WERI-Rb-1 (cell line): ENCODE data around the gene C1orf122.

Experiments used
- DNase-seq: peaks from one replicate; pipeline ENCODE4 v3.0.0-alpha.2; 2020
- H3K27ac ChIP-seq: fragments of 250-450 bp; sonication (Bioruptor Pico); 2 replicates; pipeline ENCODE4 v1.5.1; 2020; ENCODE audit warnings: mild to moderate bottlenecking, moderate library complexity
- H3K27me3 ChIP-seq: fragments of 250-450 bp; sonication (Bioruptor Pico); 2 replicates; pipeline ENCODE4 v1.5.1; 2021; ENCODE audit warnings: mild to moderate bottlenecking, low read depth, moderate library complexity; ENCODE audit not compliant: insufficient read depth, severe bottlenecking
- H3K36me3 ChIP-seq: fragments of 250-450 bp; sonication (Bioruptor Pico); 2 replicates; pipeline ENCODE4 v1.5.1; 2020; ENCODE audit warnings: mild to moderate bottlenecking, moderate library complexity
- H3K4me3 ChIP-seq: 2 replicates; pipeline ENCODE4 v1.5.1; 2011; ENCODE audit warnings: low read depth, mild to moderate bottlenecking, control low read depth, low read length
- H3K9me3 ChIP-seq: fragments of 250-450 bp; sonication (Bioruptor Pico); 2 replicates; pipeline ENCODE4 v1.5.1; 2021; ENCODE audit warnings: mild to moderate bottlenecking, moderate library complexity; ENCODE audit not compliant: severe bottlenecking
- CTCF ChIP-seq: IDR thresholded peaks from 2 replicates; pipeline ENCODE4 v1.5.1; 2011; ENCODE audit warnings: low read depth, mild to moderate bottlenecking, control low read depth, inconsistent platforms, low read length

C1orf122 gene

GRCh38 chr1:37845049-37845646 lies 37.6 kb downstream of the C1orf122 start:
- no peak for TF ChIP-seq CTCF
- DNase-seq: no peak
- H3K36me3 ChIP-seq: peaks cover 6% of the 10 kb centered on the region
- no peaks in the 10 kb centered on the region for H3K9me3 ChIP-seq
- no peak overlapping the region for H3K4me3 ChIP-seq
- H3K27ac ChIP-seq: no peak overlapping the region
- no peaks in the 10 kb centered on the region for H3K27me3 ChIP-seq

- no peaks in the 10 kb centered on the region for H3K9me3 ChIP-seq
- no peak overlapping the region for H3K4me3 ChIP-seq
- H3K27ac ChIP-seq: no peak overlapping the region
- no peak for DNase-seq
- peaks cover 6% of the 10 kb centered on the region; the same call in 1 of the 2 replicates for H3K36me3 ChIP-seq
- H3K27me3 ChIP-seq: no peaks in the 10 kb centered on the region
- no peak for TF ChIP-seq CTCF
Observed at GRCh38 chr1:37845786-37846185, 38.2 kb downstream of the C1orf122 start.

DNA sequence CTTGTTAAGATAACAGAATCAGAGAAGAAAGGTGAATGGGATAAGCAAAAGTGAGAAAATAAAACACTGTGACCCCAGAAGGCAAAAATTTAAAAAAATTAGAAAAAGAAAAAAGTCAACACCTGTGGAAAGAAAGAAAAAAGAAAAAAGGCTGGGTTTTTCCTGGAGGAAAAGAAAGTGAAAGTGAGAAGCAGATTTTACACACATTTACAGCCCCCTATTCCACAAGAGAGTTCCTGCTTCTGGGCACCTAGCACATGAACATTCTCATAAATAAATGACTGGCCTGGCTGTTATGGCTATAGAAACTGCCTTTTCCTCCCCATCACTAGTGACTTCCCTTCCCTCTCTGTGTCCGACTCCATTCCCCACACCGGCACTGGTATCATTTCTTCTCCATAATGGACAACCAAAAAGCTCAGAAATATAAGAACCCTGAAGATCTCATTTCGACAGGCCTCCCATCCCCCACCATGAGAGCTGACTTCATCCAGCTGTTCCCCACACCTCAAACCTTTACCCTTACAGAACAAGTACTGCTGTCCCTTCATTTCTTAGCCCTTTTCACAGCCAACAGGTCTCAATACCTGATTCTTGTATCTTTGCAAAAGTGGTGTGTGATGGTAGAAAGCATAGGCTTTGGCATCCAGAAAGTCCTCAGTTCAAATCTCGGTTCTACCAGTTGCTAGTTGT lies 39.2 kb downstream of the C1orf122 start:
- Histone ChIP-seq H3K4me3 (no peak overlapping the region), H3K27me3 (no peaks in the 10 kb centered on the region), H3K9me3 (no peaks in the 10 kb centered on the region), H3K27ac (no peak overlapping the region), H3K36me3 (peaks cover 6% of the 10 kb centered on the region; the same call in 1 of the 2 replicates)
- no peak for DNase-seq
- no peak for TF ChIP-seq CTCF

DNA sequence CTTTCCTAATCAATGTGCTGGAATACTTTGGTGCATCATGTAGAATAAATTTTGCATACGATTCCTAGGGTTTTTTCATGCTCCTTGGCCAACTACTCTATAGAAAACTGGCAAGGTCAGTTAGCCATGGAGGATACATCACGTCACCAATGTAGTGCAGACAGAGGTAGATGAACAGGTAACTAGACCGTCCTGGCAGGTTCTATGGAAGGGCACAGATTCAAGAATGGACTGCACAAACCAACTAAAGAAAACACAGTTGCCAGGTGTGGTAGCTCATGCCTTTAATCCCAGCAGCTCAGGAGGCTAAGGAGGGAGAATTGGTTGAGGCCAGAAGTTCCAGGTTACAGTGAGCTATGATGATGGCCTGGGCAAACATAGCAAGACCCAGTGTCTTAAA lies 41.9 kb downstream of the C1orf122 start:
- no peak for DNase-seq
- no peak for TF ChIP-seq CTCF
- Histone ChIP-seq H3K36me3 (peaks cover 19% of the 10 kb centered on the region), H3K4me3 (no peak overlapping the region), H3K27ac (no peak overlapping the region), H3K27me3 (no peaks in the 10 kb centered on the region), H3K9me3 (no peaks in the 10 kb centered on the region)

- Histone ChIP-seq H3K27ac (no peak overlapping the region), H3K36me3 (peaks cover 28% of the 10 kb centered on the region), H3K4me3 (no peak overlapping the region), H3K27me3 (no peaks in the 10 kb centered on the region), H3K9me3 (no peaks in the 10 kb centered on the region)
- TF ChIP-seq CTCF: no peak
- no peak for DNase-seq
Observed at GRCh38 chr1:37850352-37850955, 42.9 kb downstream of the C1orf122 start.
